GM23338 (cell line): ENCODE measurements around the gene TIMM10B.

Experiments used
- CTCF ChIP-seq, 2 experiments: fragments of 200-600 bp in 1 of 2; sonication (generic) in 1 of 2; conservative IDR thresholded peaks; 2 replicates each; pipeline versions ENCODE4 v1.5.1 to v1.6.1; 2016 to 2017; ENCODE audit warnings: antibody characterized with exemption in 2 of 2, low read depth in 2 of 2, mild to moderate bottlenecking in 2 of 2, moderate library complexity in 1 of 2
- EZH2 ChIP-seq: fragments of 200-600 bp; sonication (generic); IDR thresholded peaks from one replicate; pipeline ENCODE4 v1.8.0; 2017; ENCODE audit warnings: antibody characterized with exemption, mild to moderate bottlenecking, low read depth; ENCODE audit not compliant: unreplicated experiment
- EZH2phosphoT487 ChIP-seq: fragments of 200-600 bp; sonication (generic); IDR thresholded peaks from one replicate; pipeline ENCODE4 v1.8.1; 2018; ENCODE audit warnings: antibody characterized with exemption; ENCODE audit not compliant: unreplicated experiment
- JUNB ChIP-seq: IDR thresholded peaks from one replicate; pipeline ENCODE4 v1.6.1; 2016; ENCODE audit warnings: antibody characterized with exemption; ENCODE audit not compliant: unreplicated experiment
- POLR2AphosphoS5 ChIP-seq: IDR thresholded peaks from 2 replicates; pipeline ENCODE4 v1.6.1; 2016; ENCODE audit warnings: antibody characterized with exemption, low read depth
- REST ChIP-seq: IDR thresholded peaks from one replicate; pipeline ENCODE4 v1.6.1; 2018; ENCODE audit warnings: antibody characterized with exemption; ENCODE audit not compliant: unreplicated experiment
- ZNF114 ChIP-seq: fragments of 250-450 bp; sonication (Bioruptor Pico); IDR thresholded peaks from 2 replicates; pipeline ENCODE4 v1.5.0; 2020; ENCODE audit warnings: mild to moderate bottlenecking, moderate library complexity

- TF ChIP-seq CTCF (conservative IDR thresholded peaks at IDR 0.05; ENCODE audit: low read depth in 2 of 2) (no peak), EZH2 (no peak), POLR2AphosphoS5 (no peak), EZH2phosphoT487 (no peak), ZNF114 (CRISPR knock-in tag) (no peak), JUNB (no peak), REST (no peak)
Measured at GRCh38 chr11:6489306-6489705, 8.0 kb downstream of the TIMM10B start.
